Trophoblast cell (in vitro differentiated cells and primary cell): ENCODE data around the gene RPS29.

Experiments used
- DNase-seq, 2 donors: peaks; one replicate each; pipeline ENCODE4 v3.0.0-alpha.2; 2016
- H2AFZ ChIP-seq: 2 replicates; pipeline ENCODE4 v1.6.1; 2013; ENCODE audit warnings: low read length, moderate library complexity, mild to moderate bottlenecking; ENCODE audit not compliant: insufficient read depth, poor library complexity
- H2AK5ac ChIP-seq: 2 replicates; pipeline ENCODE4 v1.6.1; 2013; ENCODE audit warnings: mild to moderate bottlenecking, low read length
- H2BK120ac ChIP-seq: 2 replicates; pipeline ENCODE4 v1.6.1; 2013; ENCODE audit warnings: low read length, mild to moderate bottlenecking, moderate library complexity; ENCODE audit not compliant: insufficient read depth, poor library complexity
- H2BK12ac ChIP-seq: 2 replicates; pipeline ENCODE4 v1.6.1; 2013; ENCODE audit warnings: mild to moderate bottlenecking, low read length, moderate library complexity
- H2BK5ac ChIP-seq: 2 replicates; pipeline ENCODE4 v1.6.1; 2013; ENCODE audit warnings: low read length, low read depth, moderate library complexity, mild to moderate bottlenecking; ENCODE audit not compliant: poor library complexity
- H3K14ac ChIP-seq: 2 replicates; pipeline ENCODE4 v1.6.1; 2013; ENCODE audit warnings: mild to moderate bottlenecking, low read length
- H3K18ac ChIP-seq: 2 replicates; pipeline ENCODE4 v1.6.1; 2013; ENCODE audit warnings: mild to moderate bottlenecking, low read length
- H3K23ac ChIP-seq: 2 replicates; pipeline ENCODE4 v1.6.1; 2013; ENCODE audit warnings: low read length
- H3K27ac ChIP-seq: 2 replicates; pipeline ENCODE4 v1.5.1; 2013; ENCODE audit warnings: low read depth, mild to moderate bottlenecking, inconsistent platforms, low read length, moderate library complexity
- H3K27me3 ChIP-seq: 2 replicates; pipeline ENCODE4 v1.6.1; 2013; ENCODE audit warnings: inconsistent platforms, mild to moderate bottlenecking, low read length, moderate library complexity; ENCODE audit not compliant: insufficient read depth
- H3K36me3 ChIP-seq, 2 experiments: 1 replicate in 1 of 2; 2 replicates in 1 of 2; pipeline ENCODE4 v1.6.1; 2013; ENCODE audit warnings: low read length in 2 of 2, mild to moderate bottlenecking in 2 of 2, moderate library complexity in 1 of 2; ENCODE audit not compliant: insufficient read depth in 2 of 2, control insufficient read depth in 1 of 2
- H3K4ac ChIP-seq: 2 replicates; pipeline ENCODE4 v1.6.1; 2013; ENCODE audit warnings: low read depth, mild to moderate bottlenecking, low read length, moderate library complexity
- H3K4me1 ChIP-seq, 2 experiments: 1 replicate in 1 of 2; 2 replicates in 1 of 2; pipeline ENCODE4 v1.6.1; 2013; ENCODE audit warnings: low read length in 2 of 2, mild to moderate bottlenecking in 2 of 2, moderate library complexity in 1 of 2; ENCODE audit not compliant: insufficient read depth in 2 of 2, control insufficient read depth in 1 of 2
- H3K4me2 ChIP-seq: 2 replicates; pipeline ENCODE4 v1.6.1; 2013; ENCODE audit warnings: inconsistent platforms, mild to moderate bottlenecking, low read length, moderate library complexity
- H3K4me3 ChIP-seq: 2 replicates; pipeline ENCODE4 v1.5.1; 2013; ENCODE audit warnings: mild to moderate bottlenecking, low read depth, low read length, inconsistent platforms
- H3K79me1 ChIP-seq: one replicate; pipeline ENCODE4 v1.6.1; 2013; ENCODE audit warnings: low read length
- H3K79me2 ChIP-seq: 2 replicates; pipeline ENCODE4 v1.6.1; 2013; ENCODE audit warnings: low read length, mild to moderate bottlenecking; ENCODE audit not compliant: control insufficient read depth, insufficient read depth, poor library complexity
- H3K9ac ChIP-seq: 2 replicates; pipeline ENCODE4 v1.6.1; 2013; ENCODE audit warnings: mild to moderate bottlenecking, low read length
- H3K9me3 ChIP-seq: 2 replicates; pipeline ENCODE4 v1.6.1; 2013; ENCODE audit warnings: low read depth, mild to moderate bottlenecking, control low read depth, inconsistent platforms, low read length; ENCODE audit not compliant: insufficient read depth
- H4K12ac ChIP-seq: 2 replicates; pipeline ENCODE4 v1.6.1; 2013; ENCODE audit warnings: low read depth, mild to moderate bottlenecking, low read length, moderate library complexity
- H4K8ac ChIP-seq: 2 replicates; pipeline ENCODE4 v1.6.1; 2013; ENCODE audit warnings: low read depth, mild to moderate bottlenecking, low read length, moderate library complexity
- H4K91ac ChIP-seq: one replicate; pipeline ENCODE4 v1.6.1; 2013; ENCODE audit warnings: low read depth, mild to moderate bottlenecking, low read length, moderate library complexity
- WGBS: extraction: QIAGEN DNeasy Blood & Tissue Kit; methylation state at CpG from one replicate; pipeline ENCODE4 v1.1.7; 2013; ENCODE audit warnings: missing lambda C conversion rate; ENCODE audit not compliant: insufficient read length, insufficient coverage; ENCODE audit errors: extremely low coverage; 5-methylcytosine and 5-hydroxymethylcytosine counted together

The RPS29 gene

DNA sequence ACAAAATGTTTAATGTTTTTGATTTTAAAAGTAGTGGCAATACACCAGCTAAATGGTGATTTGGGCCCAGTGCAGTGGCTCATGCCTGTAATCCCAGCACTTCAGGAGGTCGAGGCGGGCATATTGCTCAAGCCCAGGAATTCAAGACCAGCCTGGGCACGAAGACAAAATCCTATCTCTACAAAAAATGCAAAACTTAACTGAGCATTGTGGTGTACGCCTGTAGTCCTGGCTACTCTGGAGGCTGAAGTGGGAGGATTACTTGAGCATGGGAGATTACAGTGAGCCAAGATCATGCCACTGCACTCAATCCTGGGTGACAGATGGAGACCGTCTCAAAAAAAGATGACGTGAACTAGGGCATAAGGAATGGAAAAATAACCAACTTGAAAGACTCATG is 29.6 kb upstream of the RPS29 start:
- Histone ChIP-seq H3K23ac (no peak overlapping the region), H3K9ac (no peak overlapping the region), H3K4ac (no peak overlapping the region), H3K27me3 (no peaks in the 10 kb centered on the region), H2AFZ (no peak overlapping the region), H3K36me3 (peaks cover 5 to 11% of the 10 kb centered on the region in 2 experiments), H2BK120ac (no peak overlapping the region), H3K4me1 (peaks cover 0 to 2% of the 10 kb centered on the region in 2 experiments), H2BK5ac (no peak overlapping the region), H3K79me1 (peaks cover 7% of the 10 kb centered on the region), H3K4me2 (no peak overlapping the region), H3K9me3 (no peaks in the 10 kb centered on the region), H4K8ac (no peak overlapping the region), H4K91ac (no peak overlapping the region), H2BK12ac (no peak overlapping the region), H4K12ac (no peak overlapping the region), H3K27ac (no peak overlapping the region), H2AK5ac (no peak overlapping the region), H3K4me3 (no peak overlapping the region), H3K79me2 (peaks cover 14% of the 10 kb centered on the region), H3K18ac (no peak overlapping the region), H3K14ac (no peak overlapping the region)
- DNase-seq, result peak; percentile 72 to 88
- no CpG with 5 or more reads among the region's 6 CpGs for WGBS

DNA sequence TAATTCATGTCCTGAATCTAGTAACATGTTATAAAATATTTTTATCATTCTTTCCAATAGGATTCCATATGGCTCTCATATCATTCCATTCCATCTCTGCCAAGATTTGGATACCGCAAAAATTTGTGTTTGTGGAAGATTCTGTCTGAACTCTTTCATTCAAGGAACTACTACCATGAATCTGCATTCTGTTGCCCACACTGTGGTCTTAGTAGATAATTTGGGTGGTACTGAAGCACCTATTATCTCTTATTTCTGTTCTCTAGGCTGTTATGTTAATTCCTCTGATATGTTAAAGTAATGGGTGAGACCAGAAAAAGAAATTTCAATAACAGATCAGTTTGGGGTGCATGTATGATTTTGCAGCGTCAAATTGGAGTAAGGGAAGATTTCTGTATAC is 28.0 kb upstream of the RPS29 start:
- Histone ChIP-seq H3K9me3 (no peaks in the 10 kb centered on the region), H3K27me3 (no peaks in the 10 kb centered on the region), H2BK5ac (no peak overlapping the region), H3K27ac (no peak overlapping the region), H4K8ac (no peak overlapping the region), H3K18ac (no peak overlapping the region), H3K9ac (no peak overlapping the region), H3K4ac (no peak overlapping the region), H3K4me3 (no peak overlapping the region), H3K23ac (no peak overlapping the region), H4K12ac (no peak overlapping the region), H2BK120ac (no peak overlapping the region), H3K14ac (no peak overlapping the region), H3K79me1 (no peaks in the 10 kb centered on the region), H3K36me3 (peaks cover 5 to 14% of the 10 kb centered on the region in 2 experiments), H2BK12ac (no peak overlapping the region), H3K4me1 (no peaks in the 10 kb centered on the region), H3K79me2 (peaks cover 2% of the 10 kb centered on the region), H2AFZ (no peak overlapping the region), H2AK5ac (no peak overlapping the region), H3K4me2 (no peak overlapping the region), H4K91ac (no peak overlapping the region)
- no CpG with 5 or more reads among the region's 2 CpGs for WGBS
- peak in 1 of 2 donors; percentile 37 for DNase-seq

DNA sequence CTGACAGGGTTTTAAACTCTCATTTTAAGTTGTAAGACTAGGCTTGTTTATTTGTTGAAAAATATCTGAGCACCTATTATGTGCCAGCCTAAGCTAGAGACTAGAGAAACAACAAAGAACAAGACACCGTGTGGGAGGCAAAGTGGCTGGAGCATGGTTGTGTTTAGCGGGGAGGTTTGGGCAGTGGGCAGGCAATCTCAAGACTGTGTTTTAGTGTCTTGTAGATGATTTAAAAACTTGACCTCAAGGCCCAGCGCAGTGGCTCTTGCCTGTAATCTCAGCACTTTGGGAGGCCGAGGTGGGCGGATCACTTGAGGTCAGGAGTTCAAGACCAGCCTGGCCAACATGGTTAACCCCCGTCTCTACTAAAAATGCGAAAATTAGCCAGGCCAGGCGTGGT is 26.5 kb upstream of the RPS29 start:
- Histone ChIP-seq H2BK120ac (no peak overlapping the region), H3K79me1 (no peaks in the 10 kb centered on the region), H3K18ac (no peak overlapping the region), H3K9ac (no peak overlapping the region), H3K79me2 (peaks cover 1% of the 10 kb centered on the region), H3K9me3 (no peaks in the 10 kb centered on the region), H3K4me3 (no peak overlapping the region), H3K27me3 (no peaks in the 10 kb centered on the region), H3K23ac (no peak overlapping the region), H3K14ac (no peak overlapping the region), H4K8ac (no peak overlapping the region), H2BK5ac (no peak overlapping the region), H3K36me3 (peaks cover 4 to 6% of the 10 kb centered on the region in 2 experiments), H2BK12ac (no peak overlapping the region), H2AK5ac (no peak overlapping the region), H3K4me2 (no peak overlapping the region), H3K4ac (no peak overlapping the region), H3K27ac (no peak overlapping the region), H2AFZ (no peak overlapping the region), H4K12ac (no peak overlapping the region), H4K91ac (no peak overlapping the region), H3K4me1 (no peaks in the 10 kb centered on the region)
- no peak for DNase-seq
- WGBS, result no CpG with 5 or more reads among the region's 8 CpGs

DNA sequence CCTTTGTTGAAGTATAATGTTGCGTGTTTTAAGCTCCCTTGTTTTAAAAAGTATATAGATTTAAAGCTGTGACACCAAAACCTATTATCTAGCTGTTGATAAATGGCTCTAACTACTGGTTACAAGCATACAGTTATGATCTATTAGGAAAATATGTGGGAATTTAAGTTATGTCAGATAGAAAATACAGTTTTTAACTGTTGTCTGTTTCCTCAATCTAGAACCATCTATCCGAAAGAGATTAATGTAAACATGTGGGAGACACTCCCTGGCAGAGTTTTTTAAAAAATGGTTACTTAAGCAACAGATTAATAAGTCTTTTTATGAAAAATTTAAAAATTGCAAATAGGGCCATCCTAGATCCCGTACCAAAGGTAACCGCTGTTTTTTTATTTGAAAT is 26.1 kb upstream of the RPS29 start:
- H3K79me2 ChIP-seq, result peaks cover 1% of the 10 kb centered on the region
- no peak overlapping the region for H2AFZ ChIP-seq
- no peak overlapping the region for H4K91ac ChIP-seq
- no peak overlapping the region for H2BK120ac ChIP-seq
- H3K23ac ChIP-seq, result no peak overlapping the region
- H3K27me3 ChIP-seq, result no peaks in the 10 kb centered on the region
- no peak overlapping the region for H2BK5ac ChIP-seq
- H4K12ac ChIP-seq, result no peak overlapping the region
- H2AK5ac ChIP-seq, result no peak overlapping the region
- no peak overlapping the region for H4K8ac ChIP-seq
- no peak overlapping the region for H3K4me3 ChIP-seq
- WGBS, result no CpG with 5 or more reads among the region's 4 CpGs
- no peak overlapping the region for H3K4me2 ChIP-seq
- no peak overlapping the region for H2BK12ac ChIP-seq
- no peak overlapping the region for H3K4ac ChIP-seq
- H3K36me3 ChIP-seq, result peaks cover 4 to 6% of the 10 kb centered on the region in 2 experiments
- H3K27ac ChIP-seq, result no peak overlapping the region
- H3K9ac ChIP-seq, result no peak overlapping the region
- no peak overlapping the region for H3K18ac ChIP-seq
- no peaks in the 10 kb centered on the region for H3K79me1 ChIP-seq
- H3K14ac ChIP-seq, result no peak overlapping the region
- H3K4me1 ChIP-seq, result no peaks in the 10 kb centered on the region
- H3K9me3 ChIP-seq, result no peaks in the 10 kb centered on the region
- peak in 1 of 2 donors; percentile 55 for DNase-seq
